ENCODE results near the gene GSDME.

GSDME gene

DNA sequence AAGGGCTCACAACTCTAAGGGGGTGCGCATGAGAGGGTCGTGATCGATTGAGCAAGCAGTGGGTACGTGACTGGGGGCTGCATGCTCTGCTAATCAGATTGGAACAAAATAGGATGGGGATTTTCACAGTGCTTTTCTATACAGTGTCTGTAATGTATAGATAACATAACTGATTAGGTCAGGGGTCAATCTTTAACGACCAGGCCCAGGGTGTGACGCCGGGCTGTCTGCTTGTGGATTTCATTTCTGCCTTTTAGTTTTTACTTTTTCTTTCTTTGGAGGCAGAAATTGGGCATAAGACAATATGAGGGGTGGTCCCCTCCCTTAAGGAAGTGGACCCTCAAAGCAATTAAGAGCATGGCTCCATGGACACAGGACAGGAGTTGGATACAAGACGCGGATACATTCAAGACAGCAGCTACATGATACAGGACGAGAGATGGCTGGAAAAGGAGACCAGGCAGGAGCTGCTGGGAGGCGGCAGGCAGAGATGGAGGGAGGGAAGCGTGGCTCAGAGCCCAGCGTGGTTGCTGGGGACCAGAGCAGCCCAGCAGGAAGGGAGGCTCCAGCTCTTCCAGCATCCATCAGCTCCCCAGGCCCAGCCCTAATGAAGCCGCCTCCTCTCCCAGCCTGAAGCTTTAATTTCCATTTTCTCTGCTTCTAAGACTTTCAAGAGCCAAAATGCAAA lies 31.6 kb downstream of the GSDME start:
- Mint-ChIP-seq H3K4me1 (ENCODE audit: low read depth) (peaks cover 25% of the 10 kb centered on the region), H3K9me3 (ENCODE audit: low read depth) (no peaks in the 10 kb centered on the region), H3K27me3 (peaks cover 7% of the 10 kb centered on the region)

DNA sequence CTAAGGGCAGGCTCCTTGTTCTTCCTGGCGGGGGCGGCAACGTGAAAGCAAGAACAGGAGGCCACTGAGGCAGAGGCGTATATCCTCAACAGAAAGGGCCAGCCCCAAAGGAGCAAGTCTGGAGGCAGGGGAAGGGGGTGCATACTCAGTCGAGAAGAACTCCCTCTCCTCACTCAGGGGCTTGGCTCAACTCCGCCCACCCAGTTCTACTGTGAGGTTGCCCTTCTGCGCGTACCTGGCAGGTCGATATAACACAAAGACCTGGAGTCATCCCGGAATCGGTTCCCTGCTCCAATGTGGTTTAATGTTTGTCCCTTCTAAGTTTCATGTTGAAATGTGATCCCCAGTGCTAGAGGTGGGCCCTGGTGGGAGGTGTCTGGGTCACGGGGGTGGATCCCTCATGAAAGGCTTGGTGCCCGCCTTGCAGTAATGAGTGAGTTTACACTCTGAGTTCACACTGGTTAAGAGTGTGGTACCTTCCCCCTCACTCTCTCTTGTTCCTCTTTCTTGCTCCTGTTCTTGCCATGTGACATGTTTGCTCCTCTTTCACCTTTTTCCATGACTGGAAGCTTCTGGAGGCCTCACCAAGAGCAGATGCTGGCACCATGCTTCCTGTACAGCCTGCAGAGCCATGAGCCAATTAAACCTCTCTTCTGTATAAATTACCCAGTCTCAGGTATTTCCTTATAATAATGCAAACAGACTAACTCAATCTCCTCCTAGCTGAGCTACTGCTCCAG lies 32.6 kb downstream of the GSDME start:
- Mint-ChIP-seq H3K9me3 (ENCODE audit: low read depth) (no peaks in the 10 kb centered on the region), H3K4me1 (ENCODE audit: low read depth) (peaks cover 25% of the 10 kb centered on the region), H3K27me3 (peaks cover 12% of the 10 kb centered on the region)

More for the DNA sequence above, 31.6 kb downstream of the GSDME start:
- H3K36me3 Mint-ChIP-seq: no peaks in the 10 kb centered on the region
- H3K4me3 Mint-ChIP-seq: no peak overlapping the region
- no peak overlapping the region for H3K27ac Mint-ChIP-seq

DNA sequence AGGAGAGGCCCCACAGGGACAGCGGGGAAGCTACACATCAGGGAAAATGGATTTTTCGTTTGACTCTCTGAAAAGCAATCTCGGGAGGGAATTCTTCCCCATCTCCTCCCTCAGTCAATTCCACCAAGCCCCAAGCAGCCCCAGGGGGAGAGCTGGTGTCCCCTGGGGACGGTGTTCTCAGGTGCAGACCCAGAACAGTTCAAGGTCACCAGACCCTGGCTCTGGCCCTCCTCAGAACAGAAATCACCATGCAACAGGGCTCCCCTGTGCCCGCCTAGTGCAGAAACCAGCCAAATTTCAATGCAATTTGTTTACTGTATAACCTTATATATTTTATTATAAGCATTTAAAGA lies 34.1 kb downstream of the GSDME start:
- H3K9me3 Mint-ChIP-seq (ENCODE audit: low read depth): no peaks in the 10 kb centered on the region
- H3K4me1 Mint-ChIP-seq (ENCODE audit: low read depth): peaks cover 14% of the 10 kb centered on the region
- H3K27me3 Mint-ChIP-seq: peaks cover 12% of the 10 kb centered on the region
- no peak overlapping the region for H3K4me3 Mint-ChIP-seq
- no peaks in the 10 kb centered on the region for H3K36me3 Mint-ChIP-seq
- H3K27ac Mint-ChIP-seq: no peak overlapping the region

More for the DNA sequence above, 32.6 kb downstream of the GSDME start:
- no peak overlapping the region for H3K27ac Mint-ChIP-seq
- H3K36me3 Mint-ChIP-seq: no peaks in the 10 kb centered on the region
- no peak overlapping the region for H3K4me3 Mint-ChIP-seq

DNA sequence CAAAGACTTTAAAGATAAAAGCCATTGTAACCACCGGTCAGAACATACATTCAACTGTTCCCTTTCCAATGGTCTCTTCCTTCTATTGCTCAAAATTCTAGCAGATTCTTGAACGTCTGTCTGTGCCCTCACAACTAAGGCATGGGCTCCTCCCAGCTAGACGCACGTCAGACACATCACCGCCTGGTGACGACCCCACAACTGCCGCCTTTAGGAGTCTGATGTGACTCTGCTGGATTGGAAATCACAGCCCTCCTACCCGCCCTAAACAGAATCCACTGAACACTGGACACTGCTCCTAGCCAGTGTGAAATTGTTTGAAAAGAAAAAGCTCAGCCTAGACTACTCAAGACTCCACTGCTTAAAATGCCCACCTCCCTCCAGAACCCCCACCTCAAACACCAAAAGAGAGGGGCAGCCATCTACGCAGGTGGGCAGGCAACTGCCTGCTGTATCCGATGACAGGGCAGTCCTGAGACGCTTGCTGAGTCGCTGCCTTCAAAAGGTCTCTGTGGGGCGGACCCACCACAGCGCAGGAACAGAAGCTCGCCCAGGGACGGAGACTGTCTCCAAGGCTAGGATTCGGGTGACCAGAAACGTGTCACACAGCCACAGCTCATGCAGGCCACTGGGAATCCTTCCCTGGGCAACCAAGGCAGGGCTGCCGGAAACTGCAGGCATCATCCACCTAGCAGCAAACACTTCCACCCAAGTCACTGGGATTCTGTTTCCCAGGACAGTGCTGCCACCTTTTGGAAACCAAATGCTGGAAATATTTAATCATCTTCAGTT lies 34.7 kb downstream of the GSDME start:
- H3K36me3 Mint-ChIP-seq: no peaks in the 10 kb centered on the region
- no peak overlapping the region for H3K27ac Mint-ChIP-seq
- H3K4me1 Mint-ChIP-seq (ENCODE audit: low read depth): peaks cover 8% of the 10 kb centered on the region
- H3K4me3 Mint-ChIP-seq: no peak overlapping the region
- H3K27me3 Mint-ChIP-seq: peaks cover 11% of the 10 kb centered on the region
- H3K9me3 Mint-ChIP-seq (ENCODE audit: low read depth): no peaks in the 10 kb centered on the region

DNA sequence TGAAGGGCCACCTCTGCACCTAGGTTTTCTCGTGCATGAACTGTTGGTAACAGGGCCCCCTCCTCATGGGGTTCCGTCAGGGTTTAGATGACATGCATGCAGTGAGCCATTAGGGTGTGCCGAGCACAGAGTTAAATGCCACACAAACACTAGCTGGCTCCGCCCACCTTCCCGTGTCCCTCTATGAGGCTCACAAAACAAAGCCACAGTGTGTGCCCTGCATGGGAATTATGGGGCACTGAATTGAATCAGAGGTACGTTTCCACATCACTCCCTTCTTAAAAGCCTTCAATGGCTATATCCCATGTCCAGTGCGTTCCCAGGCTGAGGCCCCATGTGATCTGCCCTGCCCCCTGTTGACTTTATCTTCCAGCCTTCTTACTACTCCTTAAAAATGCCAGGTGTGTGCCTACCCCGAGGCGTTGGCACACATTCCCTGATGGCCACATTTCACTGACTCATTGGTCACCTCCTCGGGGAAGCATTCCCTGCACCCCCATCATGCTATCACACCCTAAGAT lies 35.7 kb downstream of the GSDME start:
- no peaks in the 10 kb centered on the region for H3K36me3 Mint-ChIP-seq
- H3K27me3 Mint-ChIP-seq: peaks cover 11% of the 10 kb centered on the region
- no peaks in the 10 kb centered on the region for H3K4me1 Mint-ChIP-seq (ENCODE audit: low read depth)
- H3K27ac Mint-ChIP-seq: no peak overlapping the region
- no peaks in the 10 kb centered on the region for H3K9me3 Mint-ChIP-seq (ENCODE audit: low read depth)
- no peak overlapping the region for H3K4me3 Mint-ChIP-seq

DNA sequence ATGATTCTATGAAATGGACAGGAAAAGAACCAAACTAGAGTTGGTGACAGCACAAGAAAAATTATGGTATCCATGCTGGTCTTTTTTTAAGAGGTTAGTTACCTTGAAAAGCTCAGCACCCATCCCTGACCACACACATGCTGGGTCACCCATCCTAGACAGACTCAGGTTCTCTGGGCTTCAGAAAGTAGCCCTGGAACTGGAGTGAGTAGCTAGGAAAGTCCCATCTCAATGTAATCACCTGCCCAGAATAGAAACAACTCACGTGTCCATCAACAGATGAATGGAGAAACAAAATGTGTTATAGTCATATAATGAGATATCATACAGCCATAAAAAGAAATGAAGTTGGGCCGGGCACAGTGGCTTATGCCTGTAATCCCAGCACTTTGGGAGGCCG lies 37.0 kb downstream of the GSDME start:
- H3K27ac Mint-ChIP-seq: no peak overlapping the region

DNA sequence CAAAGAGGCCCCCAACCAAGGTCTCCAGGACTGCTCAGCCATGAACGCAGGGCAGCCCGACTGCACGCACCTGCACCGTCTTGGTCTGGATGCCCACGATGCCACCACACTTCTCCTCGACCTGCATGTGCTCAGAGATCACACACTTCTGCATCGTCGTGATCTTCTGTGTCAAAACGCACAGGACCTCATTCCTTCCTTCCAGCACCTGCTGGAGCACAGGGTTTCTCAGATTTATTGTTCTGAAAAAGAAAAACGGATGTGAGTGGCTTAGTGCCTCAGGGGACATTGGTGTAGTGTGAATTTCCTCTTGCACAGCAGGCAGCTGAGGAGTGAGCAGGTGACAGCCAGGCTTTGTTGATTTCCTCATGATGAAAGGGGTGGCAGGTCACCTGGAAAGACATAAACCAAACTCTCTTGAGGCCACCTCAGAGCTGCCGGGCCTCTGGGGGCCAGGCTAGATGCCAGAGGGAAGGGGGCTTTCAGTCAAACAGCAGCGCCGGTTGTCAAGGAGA lies 38.2 kb downstream of the GSDME start:
- peaks cover 16% of the 10 kb centered on the region for H3K27me3 Mint-ChIP-seq
- no peak overlapping the region for H3K27ac Mint-ChIP-seq
- H3K9me3 Mint-ChIP-seq (ENCODE audit: low read depth): no peaks in the 10 kb centered on the region
- no peaks in the 10 kb centered on the region for H3K4me1 Mint-ChIP-seq (ENCODE audit: low read depth)
- H3K4me3 Mint-ChIP-seq: no peak overlapping the region
- no peaks in the 10 kb centered on the region for H3K36me3 Mint-ChIP-seq

More for the DNA sequence above, 37.0 kb downstream of the GSDME start:
- peaks cover 15% of the 10 kb centered on the region for H3K27me3 Mint-ChIP-seq
- no peaks in the 10 kb centered on the region for H3K36me3 Mint-ChIP-seq
- no peaks in the 10 kb centered on the region for H3K4me1 Mint-ChIP-seq (ENCODE audit: low read depth)
- no peak overlapping the region for H3K4me3 Mint-ChIP-seq
- no peaks in the 10 kb centered on the region for H3K9me3 Mint-ChIP-seq (ENCODE audit: low read depth)

DNA sequence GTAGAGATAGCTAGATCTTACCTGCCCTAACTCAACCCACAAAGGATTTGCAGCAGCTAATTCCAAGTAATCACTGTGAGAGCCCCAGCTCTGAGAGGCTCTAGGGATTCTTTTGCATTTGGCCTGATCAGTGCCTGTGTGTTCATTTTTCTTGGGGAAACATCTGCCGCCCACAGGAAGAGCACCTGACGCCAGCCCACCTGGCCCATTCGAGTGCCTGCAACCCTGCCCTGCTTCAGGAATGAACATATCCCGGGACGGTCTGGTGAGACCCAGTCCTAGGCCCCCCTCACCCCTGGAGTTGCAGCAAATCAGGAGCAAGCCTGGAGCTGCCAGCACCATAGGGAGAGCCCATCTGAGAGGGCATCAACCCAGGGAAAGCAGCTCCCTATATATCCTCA lies 38.8 kb downstream of the GSDME start:
- Mint-ChIP-seq H3K27me3 (peaks cover 18% of the 10 kb centered on the region), H3K4me3 (no peak overlapping the region), H3K36me3 (no peaks in the 10 kb centered on the region), H3K27ac (no peak overlapping the region), H3K9me3 (ENCODE audit: low read depth) (no peaks in the 10 kb centered on the region), H3K4me1 (ENCODE audit: low read depth) (no peaks in the 10 kb centered on the region)

DNA sequence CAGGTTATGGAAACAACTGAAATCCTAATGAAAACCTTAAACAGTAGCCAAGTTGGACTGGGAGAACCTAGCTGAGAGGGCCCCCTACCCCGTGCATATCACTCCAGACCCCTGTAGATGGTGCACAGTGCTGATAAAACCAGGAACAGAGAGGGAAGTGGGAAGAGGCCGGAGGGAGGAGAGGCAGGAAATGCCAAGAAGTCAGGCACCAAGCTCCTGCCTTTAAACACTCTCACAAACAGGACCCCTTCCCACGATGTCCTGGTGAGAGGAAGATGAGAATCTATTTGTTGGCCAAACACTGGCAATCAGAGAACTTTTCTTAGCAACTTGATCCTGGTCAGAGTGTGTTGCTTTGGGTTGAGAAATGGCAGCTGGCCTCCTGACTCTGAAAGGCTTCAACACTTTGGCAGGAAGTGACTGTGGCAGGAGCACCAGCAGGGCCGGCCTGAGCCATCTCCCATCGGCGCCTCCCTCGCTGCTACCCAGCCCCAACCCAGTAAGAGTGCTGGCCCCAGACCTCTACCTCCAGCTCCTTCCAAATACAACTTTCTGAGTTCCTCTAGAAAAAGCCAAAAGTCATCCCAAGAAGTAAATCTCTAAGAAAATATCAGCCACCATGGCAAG lies 39.5 kb downstream of the GSDME start:
- no peak overlapping the region for H3K4me3 Mint-ChIP-seq
- H3K9me3 Mint-ChIP-seq (ENCODE audit: low read depth): no peaks in the 10 kb centered on the region
- peaks cover 21% of the 10 kb centered on the region for H3K27me3 Mint-ChIP-seq
- no peaks in the 10 kb centered on the region for H3K36me3 Mint-ChIP-seq
- no peaks in the 10 kb centered on the region for H3K4me1 Mint-ChIP-seq (ENCODE audit: low read depth)
- H3K27ac Mint-ChIP-seq: no peak overlapping the region

DNA sequence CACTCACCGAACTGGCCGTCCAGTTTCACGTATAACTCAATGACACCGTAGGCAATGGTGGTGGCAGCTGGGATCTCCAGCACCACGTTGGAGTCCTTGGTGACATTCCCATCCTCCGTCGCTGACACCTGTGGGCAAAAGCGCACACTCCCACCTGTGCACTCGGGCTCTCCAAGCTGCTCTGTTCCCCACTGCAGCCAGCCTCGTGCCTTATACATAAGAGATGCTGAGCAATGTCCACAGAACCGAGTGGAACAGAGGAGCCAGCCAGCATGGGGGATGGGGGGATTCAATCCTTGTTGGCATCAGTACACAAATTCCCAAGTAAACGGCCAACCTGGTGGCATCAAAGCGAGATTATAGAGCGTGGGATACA lies 40.0 kb downstream of the GSDME start:
- no peaks in the 10 kb centered on the region for H3K9me3 Mint-ChIP-seq (ENCODE audit: low read depth)
- no peaks in the 10 kb centered on the region for H3K36me3 Mint-ChIP-seq
- no peaks in the 10 kb centered on the region for H3K4me1 Mint-ChIP-seq (ENCODE audit: low read depth)
- H3K4me3 Mint-ChIP-seq: no peak overlapping the region
- H3K27me3 Mint-ChIP-seq: peaks cover 21% of the 10 kb centered on the region
- no peak overlapping the region for H3K27ac Mint-ChIP-seq

DNA sequence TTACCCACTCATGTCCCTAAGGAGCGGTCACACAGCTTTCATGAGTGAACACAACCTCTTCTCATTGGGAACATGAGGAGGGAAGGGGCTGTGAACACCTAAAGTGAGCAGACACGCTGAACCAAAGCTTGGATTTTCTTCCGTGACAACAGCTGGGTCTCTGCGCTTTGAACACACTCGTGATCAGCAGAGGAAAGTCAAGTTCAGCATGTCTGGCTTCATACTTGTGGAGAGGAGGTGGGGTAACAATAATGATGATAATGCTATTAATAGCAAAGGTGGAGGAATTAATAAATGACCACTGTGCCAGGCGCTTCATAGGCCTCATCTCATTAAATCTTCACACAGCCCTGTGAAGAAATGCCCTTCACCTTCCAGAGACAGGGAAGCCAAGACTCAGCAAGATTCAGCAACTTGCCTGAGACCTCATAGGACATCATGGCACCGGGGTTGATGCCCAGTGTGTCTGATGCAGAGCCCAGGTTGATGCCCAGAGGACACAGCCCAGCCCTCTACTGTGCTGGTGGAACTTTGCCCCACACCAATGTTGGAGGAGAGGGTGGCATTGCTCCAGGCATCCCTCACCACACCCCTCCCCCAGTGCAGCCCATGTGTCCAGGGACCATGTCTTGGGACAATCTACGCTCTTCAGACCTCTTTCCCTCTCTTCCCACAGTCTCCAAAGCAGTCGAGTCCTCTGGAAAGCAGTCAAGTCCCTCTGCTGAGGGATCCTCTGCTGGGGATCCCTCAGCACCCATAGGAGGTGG lies 40.6 kb downstream of the GSDME start:
- Mint-ChIP-seq H3K4me1 (ENCODE audit: low read depth) (no peaks in the 10 kb centered on the region), H3K27me3 (peaks cover 21% of the 10 kb centered on the region), H3K4me3 (no peak overlapping the region), H3K9me3 (ENCODE audit: low read depth) (no peaks in the 10 kb centered on the region), H3K36me3 (no peaks in the 10 kb centered on the region), H3K27ac (no peak overlapping the region)

DNA sequence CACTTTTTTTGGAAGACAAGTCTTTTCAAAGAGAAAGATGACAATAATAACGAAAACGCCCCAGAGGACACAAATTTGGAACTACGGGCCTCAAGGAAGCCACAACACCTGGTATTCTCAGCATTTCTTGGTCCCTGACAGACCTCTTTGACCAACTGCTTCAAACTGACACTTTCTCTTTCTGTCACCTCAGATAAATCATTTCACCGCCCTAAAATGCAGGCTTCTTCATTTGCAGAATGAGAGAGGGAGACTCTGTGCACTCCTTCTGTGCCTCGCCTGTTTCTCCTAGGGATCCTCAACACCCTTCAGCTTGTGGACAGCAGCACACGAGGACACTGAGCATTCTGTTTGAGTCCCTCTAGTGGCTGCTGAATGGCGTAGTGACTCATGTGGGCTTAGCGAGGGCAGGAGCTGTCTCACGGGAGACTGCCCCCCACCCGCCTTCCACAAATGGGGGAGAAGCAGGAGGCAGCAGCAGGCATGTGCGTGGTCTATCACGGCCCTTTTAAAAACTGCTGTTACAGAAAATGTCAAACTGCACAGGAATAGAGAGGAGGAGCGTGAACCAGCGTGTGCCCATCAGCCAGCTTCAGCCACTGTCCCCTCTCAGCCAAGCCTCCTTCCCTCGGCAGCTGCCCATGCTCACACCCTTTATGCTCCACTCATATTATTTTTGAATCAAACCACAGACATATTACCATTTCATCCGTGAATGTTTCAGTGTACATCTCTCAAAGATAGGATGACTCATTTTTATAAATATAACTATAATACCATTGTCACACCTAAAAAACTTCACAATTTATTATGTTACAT lies 41.4 kb downstream of the GSDME start:
- H3K27ac Mint-ChIP-seq: no peak overlapping the region
- H3K4me1 Mint-ChIP-seq (ENCODE audit: low read depth): no peaks in the 10 kb centered on the region
- H3K36me3 Mint-ChIP-seq: no peaks in the 10 kb centered on the region
- no peaks in the 10 kb centered on the region for H3K9me3 Mint-ChIP-seq (ENCODE audit: low read depth)
- peaks cover 21% of the 10 kb centered on the region for H3K27me3 Mint-ChIP-seq
- H3K4me3 Mint-ChIP-seq: no peak overlapping the region

DNA sequence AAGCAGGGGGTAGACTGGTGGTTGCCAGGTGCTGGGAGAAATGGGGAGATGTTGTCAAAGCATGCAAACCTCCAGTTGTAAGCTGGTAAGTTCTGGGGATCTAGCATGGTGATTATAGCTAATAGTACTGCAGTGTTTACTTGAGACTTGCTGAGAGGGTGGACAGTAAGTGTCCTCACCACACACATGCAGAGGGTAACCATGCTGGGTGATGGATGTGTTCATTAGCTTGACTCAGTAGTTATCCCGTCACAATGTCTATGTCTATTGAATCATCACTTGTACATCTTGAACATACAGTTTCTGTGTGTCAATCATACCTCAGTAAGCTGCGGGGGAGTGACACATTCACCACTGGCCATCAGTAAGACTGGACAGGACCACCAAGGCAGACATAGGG lies 42.1 kb downstream of the GSDME start:
- H3K9me3 Mint-ChIP-seq (ENCODE audit: low read depth): no peaks in the 10 kb centered on the region
- peaks cover 18% of the 10 kb centered on the region for H3K27me3 Mint-ChIP-seq
- H3K4me3 Mint-ChIP-seq: no peak overlapping the region
- H3K36me3 Mint-ChIP-seq: no peaks in the 10 kb centered on the region
- no peak overlapping the region for H3K27ac Mint-ChIP-seq
- H3K4me1 Mint-ChIP-seq (ENCODE audit: low read depth): no peaks in the 10 kb centered on the region

Data from activated naive CD8-positive, alpha-beta T cell (primary cell).